ENCODE results near the gene SCMH1.

Gene SCMH1

GRCh38 chr1:41284121-41284520 lies 42.0 kb upstream of the SCMH1 start:
- Histone ChIP-seq H2AFZ (ENCODE audit: low read depth, low read length, severe bottlenecking) (no peak overlapping the region), H3K9ac (ENCODE audit: low read length) (no peak overlapping the region), H3K79me2 (ENCODE audit: insufficient read depth, low read length) (no peaks in the 10 kb centered on the region), H3K9me2 (replicated peaks; ENCODE audit: insufficient read depth, low read length) (no peaks in the 10 kb centered on the region), H3K4me3 (ENCODE audit: insufficient read depth, low read length, poor library complexity, severe bottlenecking) (no peak overlapping the region), H4K20me1 (ENCODE audit: low read depth, low read length) (no peaks in the 10 kb centered on the region), H3K27me3 (ENCODE audit: low read length) (no peaks in the 10 kb centered on the region), H3K27ac (ENCODE audit: low read depth, low read length) (no peak overlapping the region), H3K4me2 (ENCODE audit: low read depth, low read length, poor library complexity, severe bottlenecking) (no peak overlapping the region), H3K9me3 (ENCODE audit: insufficient read depth, low read length) (no peaks in the 10 kb centered on the region), H3F3A (ENCODE audit: insufficient read depth) (no peaks in the 10 kb centered on the region), H3K36me3 (ENCODE audit: low read length) (no peaks in the 10 kb centered on the region)
- TF ChIP-seq EZH2phosphoT487 (conservative IDR thresholded peaks at IDR 0.05; ENCODE audit: low read length) = no peak
- no peak for TF ChIP-seq CTCF (IDR thresholded peaks at IDR 0.05; ENCODE audit: insufficient read depth, low read length, poor library complexity, severe bottlenecking)

DNA sequence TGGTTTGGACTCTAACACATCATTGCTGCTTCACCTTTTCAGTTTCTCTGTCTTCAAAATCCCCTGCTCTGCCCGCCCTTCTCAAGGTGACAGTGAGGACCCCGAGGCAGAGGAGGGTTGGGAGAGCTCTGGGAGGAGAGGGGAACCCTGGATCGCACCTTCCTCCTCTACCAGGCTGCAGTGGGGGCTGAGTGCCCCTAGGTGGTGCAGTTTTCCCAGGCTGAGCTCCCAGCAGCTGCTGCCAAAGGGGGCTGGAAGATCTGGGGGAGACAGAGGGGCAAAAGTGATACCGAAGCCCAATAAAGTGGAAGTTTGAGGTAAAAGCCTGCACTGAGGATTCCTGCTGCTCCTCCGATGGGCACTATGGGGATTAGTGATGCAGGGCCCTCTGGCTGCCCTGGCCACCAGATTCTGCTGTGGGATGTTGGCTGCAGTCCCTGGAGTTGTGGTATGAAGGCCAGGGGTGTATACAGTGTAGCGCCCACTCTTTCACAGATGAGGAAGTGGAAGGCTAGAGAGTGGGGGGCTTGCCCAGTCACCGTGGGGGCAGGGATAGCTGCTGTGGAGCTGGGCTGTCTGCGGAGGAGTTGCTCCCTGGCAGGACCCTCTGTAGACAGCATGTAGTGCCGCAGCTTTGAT lies 40.7 kb upstream of the SCMH1 start:
- no peaks in the 10 kb centered on the region for H3K36me3 ChIP-seq (ENCODE audit: low read length)
- H3K9ac ChIP-seq (ENCODE audit: low read length) = no peak overlapping the region
- H3K27ac ChIP-seq (ENCODE audit: low read depth, low read length) = no peak overlapping the region
- H3K27me3 ChIP-seq (ENCODE audit: low read length) = no peaks in the 10 kb centered on the region
- H3K9me3 ChIP-seq (ENCODE audit: insufficient read depth, low read length) = no peaks in the 10 kb centered on the region
- H3K79me2 ChIP-seq (ENCODE audit: insufficient read depth, low read length) = no peaks in the 10 kb centered on the region
- H3K9me2 ChIP-seq (replicated peaks; ENCODE audit: insufficient read depth, low read length) = no peaks in the 10 kb centered on the region
- no peak overlapping the region for H3K4me3 ChIP-seq (ENCODE audit: insufficient read depth, low read length, poor library complexity, severe bottlenecking)
- H2AFZ ChIP-seq (ENCODE audit: low read depth, low read length, severe bottlenecking) = no peak overlapping the region
- no peaks in the 10 kb centered on the region for H3F3A ChIP-seq (ENCODE audit: insufficient read depth)
- no peaks in the 10 kb centered on the region for H4K20me1 ChIP-seq (ENCODE audit: low read depth, low read length)
- TF ChIP-seq EZH2phosphoT487 (conservative IDR thresholded peaks at IDR 0.05; ENCODE audit: low read length) = no peak
- peak; percentile 81 for TF ChIP-seq CTCF (IDR thresholded peaks at IDR 0.05; ENCODE audit: insufficient read depth, low read length, poor library complexity, severe bottlenecking)
- H3K4me2 ChIP-seq (ENCODE audit: low read depth, low read length, poor library complexity, severe bottlenecking) = no peak overlapping the region

DNA sequence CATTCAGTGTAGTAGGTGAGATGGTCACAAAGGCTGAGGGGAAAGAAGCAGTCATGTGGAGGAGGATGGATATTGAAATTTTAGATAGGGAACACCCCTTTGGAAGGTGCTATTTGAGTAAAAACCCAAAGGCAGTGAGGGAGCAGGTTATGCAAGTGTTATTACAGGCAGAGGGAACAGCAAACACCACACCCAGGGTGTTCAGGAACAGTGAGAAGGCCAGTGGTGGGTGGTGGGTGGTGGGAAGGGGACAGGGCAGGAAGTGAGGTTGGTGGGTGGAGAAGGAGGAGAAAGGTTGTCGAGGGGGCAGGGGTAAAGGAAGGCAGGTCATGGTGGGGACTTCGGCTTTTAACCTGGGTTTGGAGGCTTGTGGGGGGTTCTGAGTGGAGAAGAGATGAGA lies 39.2 kb upstream of the SCMH1 start:
- TF ChIP-seq EZH2phosphoT487 (conservative IDR thresholded peaks at IDR 0.05; ENCODE audit: low read length) = no peak
- TF ChIP-seq CTCF (IDR thresholded peaks at IDR 0.05; ENCODE audit: insufficient read depth, low read length, poor library complexity, severe bottlenecking) = no peak
- no peak overlapping the region for H2AFZ ChIP-seq (ENCODE audit: low read depth, low read length, severe bottlenecking)
- H3K4me3 ChIP-seq (ENCODE audit: insufficient read depth, low read length, poor library complexity, severe bottlenecking) = no peak overlapping the region
- H3K4me2 ChIP-seq (ENCODE audit: low read depth, low read length, poor library complexity, severe bottlenecking) = no peak overlapping the region
- no peaks in the 10 kb centered on the region for H3K9me3 ChIP-seq (ENCODE audit: insufficient read depth, low read length)
- H3F3A ChIP-seq (ENCODE audit: insufficient read depth) = no peaks in the 10 kb centered on the region
- no peaks in the 10 kb centered on the region for H3K27me3 ChIP-seq (ENCODE audit: low read length)
- no peak overlapping the region for H3K9ac ChIP-seq (ENCODE audit: low read length)
- no peaks in the 10 kb centered on the region for H3K9me2 ChIP-seq (replicated peaks; ENCODE audit: insufficient read depth, low read length)
- H3K79me2 ChIP-seq (ENCODE audit: insufficient read depth, low read length) = no peaks in the 10 kb centered on the region
- H4K20me1 ChIP-seq (ENCODE audit: low read depth, low read length) = no peaks in the 10 kb centered on the region
- H3K27ac ChIP-seq (ENCODE audit: low read depth, low read length) = no peak overlapping the region
- no peaks in the 10 kb centered on the region for H3K36me3 ChIP-seq (ENCODE audit: low read length)
